HCT116 (cell line): ENCODE data around the gene CABP2. TPM values are rescaled to one million over a fixed set of nuclear protein-coding genes. Genes with fewer than 3 reads are reported as not detected.

Source experiments
- ATAC-seq: fragments of 200-7000 bp; cut with Tn5 transposase; 2 replicates; pipeline ENCODE4 v1.9.1; 2020; ENCODE audit warnings: mild to moderate bottlenecking, moderate library complexity
- BruUV-seq: library from RNA; stranded (reverse); fragments of 400-500 nt; replicated peaks from 2 replicates; lab custom pipeline; 2021; lab: Mats Ljungman, UMichigan
- CTCF ChIA-PET: fragments of 300-600 bp; sonication (Branson Sonifier 250); formaldehyde crosslinking; loops from one replicate; lab custom pipeline; 2021; ENCODE audit warnings: antibody characterized with exemption; lab: Charles Lee
- POLR2A ChIA-PET: fragments of 300-600, 350-600 bp; sonication (Branson Sonifier 250); formaldehyde crosslinking; loops from one replicate; lab custom pipeline; 2021; ENCODE audit warnings: antibody characterized with exemption; lab: Charles Lee
- RAD21 ChIA-PET, 2 experiments: fragments of 300-600 bp; sonication (Branson Sonifier 250); formaldehyde crosslinking; loops; one replicate each; lab custom pipeline; 2023; ENCODE audit warnings: low total read pairs in 2 of 2; ENCODE audit not compliant: uncharacterized antibody in 2 of 2, unreplicated experiment in 2 of 2, low non-redundant PET in 1 of 2; lab: Charles Lee
- DNase-seq: peaks from one replicate; pipeline ENCODE4 v3.0.0-alpha.2; 2010; ENCODE audit warnings: low read depth, low spot score
- H2AFZ ChIP-seq: fragments of 200-600 bp; shearing (Covaris generic), sonication (generic); 2 replicates; pipeline ENCODE4 v1.6.1; 2017; ENCODE audit warnings: low read depth, mixed run types, mixed read lengths, antibody characterized with exemption, low read length; ENCODE audit not compliant: poor library complexity, severe bottlenecking
- H3K27ac ChIP-seq: 2 replicates; pipeline ENCODE4 v1.5.1; 2012; ENCODE audit warnings: low read depth, low read length
- H3K27me3 ChIP-seq: fragments of 200-600 bp; sonication (generic); 2 replicates; pipeline ENCODE4 v1.6.1; 2016; ENCODE audit warnings: mixed run types, low read length, mixed read lengths; ENCODE audit not compliant: insufficient read depth
- H3K36me3 ChIP-seq, 2 experiments: fragments of 200-500 bp in 1 of 2; fragments of 200-600 bp in 1 of 2; sonication (Bioruptor generic) in 1 of 2; sonication (generic) in 1 of 2; 2 replicates each; pipeline versions ENCODE4 v1.5.1 to v1.6.1; 2014 to 2016; ENCODE audit warnings: low read length in 2 of 2, inconsistent platforms in 1 of 2, mixed read lengths in 1 of 2, mixed run types in 1 of 2; ENCODE audit not compliant: insufficient read depth in 2 of 2, control insufficient read depth in 1 of 2
- H3K4me1 ChIP-seq, 2 experiments: fragments of 200-600 bp in 1 of 2; sonication (generic) in 1 of 2; 2 replicates each; pipeline versions ENCODE4 v1.5.1 to v1.6.1; 2012 to 2017; ENCODE audit warnings: low read length in 2 of 2, inconsistent platforms in 1 of 2, mild to moderate bottlenecking in 1 of 2, mixed read lengths in 1 of 2, mixed run types in 1 of 2, moderate library complexity in 1 of 2; ENCODE audit not compliant: insufficient read depth in 2 of 2, control insufficient read depth in 1 of 2
- H3K4me2 ChIP-seq: fragments of 200-600 bp; sonication (generic); 2 replicates; pipeline ENCODE4 v1.6.1; 2017; ENCODE audit warnings: mixed run types, low read length, mixed read lengths
- H3K4me3 ChIP-seq, 2 experiments: fragments of 200-600 bp in 1 of 2; sonication (generic) in 1 of 2; replicated peaks in 1 of 2; 2 replicates each; pipeline ENCODE4 v1.5.1; 2011 to 2016; ENCODE audit warnings: low read length in 2 of 2, control low read depth in 1 of 2, low read depth in 1 of 2, mild to moderate bottlenecking in 1 of 2, mixed read lengths in 1 of 2, mixed run types in 1 of 2
- H3K79me2 ChIP-seq: fragments of 200-600 bp; sonication (generic); 2 replicates; pipeline ENCODE4 v1.6.1; 2017; ENCODE audit warnings: mild to moderate bottlenecking, mixed run types, low read length, moderate library complexity, mixed read lengths; ENCODE audit not compliant: insufficient read depth
- H3K9ac ChIP-seq: fragments of 200-600 bp; sonication (generic); 2 replicates; pipeline ENCODE4 v1.6.1; 2016; ENCODE audit warnings: low read length, mixed read lengths
- H3K9me2 ChIP-seq: fragments of 200-600 bp; sonication (generic), shearing (Covaris generic); 2 replicates; pipeline ENCODE4 v1.6.1; 2017; ENCODE audit warnings: mixed run types, mild to moderate bottlenecking, moderate library complexity; ENCODE audit not compliant: insufficient read depth
- H3K9me3 ChIP-seq, 2 experiments: fragments of 200-500 bp in 1 of 2; fragments of 200-600 bp in 1 of 2; sonication (Bioruptor generic) in 1 of 2; sonication (generic) in 1 of 2; 2 replicates each; pipeline ENCODE4 v1.6.1; 2014 to 2017; ENCODE audit warnings: low read length in 2 of 2, mixed read lengths in 2 of 2, inconsistent platforms in 1 of 2, low read depth in 1 of 2, mild to moderate bottlenecking in 1 of 2, mixed run types in 1 of 2, moderate library complexity in 1 of 2; ENCODE audit not compliant: control insufficient read depth in 1 of 2, insufficient read depth in 1 of 2
- H4K20me1 ChIP-seq: fragments of 200-600 bp; sonication (generic), shearing (Covaris generic); 2 replicates; pipeline ENCODE4 v1.6.1; 2017; ENCODE audit warnings: mixed run types, mild to moderate bottlenecking, moderate library complexity; ENCODE audit not compliant: insufficient read depth
- CEBPB ChIP-seq: IDR thresholded peaks from 2 replicates; pipeline ENCODE4 v1.6.1; 2012; ENCODE audit warnings: low read depth
- EGR1 ChIP-seq: IDR thresholded peaks from 2 replicates; pipeline ENCODE4 v1.6.1; 2012; ENCODE audit warnings: low read depth
- ELF1 ChIP-seq: IDR thresholded peaks from 2 replicates; pipeline ENCODE4 v1.6.1; 2012; ENCODE audit warnings: low read depth, borderline replicate concordance
- EZH2phosphoT487 ChIP-seq: fragments of 200-600 bp; IDR thresholded peaks from 2 replicates; pipeline ENCODE4 v1.6.1; 2018; ENCODE audit warnings: antibody characterized with exemption, borderline replicate concordance
- FOSL1 ChIP-seq: IDR thresholded peaks from 2 replicates; pipeline ENCODE4 v1.6.1; 2012; ENCODE audit warnings: low read depth
- JUND ChIP-seq: IDR thresholded peaks from 2 replicates; pipeline ENCODE4 v1.6.1; 2012
- POLR2AphosphoS5 ChIP-seq: IDR thresholded peaks from 2 replicates; pipeline ENCODE4 v1.6.1; 2011; ENCODE audit warnings: mild to moderate bottlenecking, low read depth, low read length, moderate library complexity
- RAD21 ChIP-seq: IDR thresholded peaks from 2 replicates; pipeline ENCODE4 v1.6.1; 2012; ENCODE audit warnings: low read depth, mild to moderate bottlenecking
- SIN3A ChIP-seq: IDR thresholded peaks from 2 replicates; pipeline ENCODE4 v1.6.1; 2012; ENCODE audit warnings: low read depth
- SP1 ChIP-seq: IDR thresholded peaks from 2 replicates; pipeline ENCODE4 v1.6.1; 2012; ENCODE audit warnings: low read depth
- SRF ChIP-seq: IDR thresholded peaks from 2 replicates; pipeline ENCODE4 v1.6.1; 2012; ENCODE audit warnings: low read depth
- YY1 ChIP-seq: IDR thresholded peaks from 2 replicates; pipeline ENCODE4 v1.6.1; 2011; ENCODE audit warnings: low read length, low read depth, moderate library complexity, mild to moderate bottlenecking; ENCODE audit not compliant: insufficient replicate concordance; ENCODE audit errors: extremely low read depth
- ZFX ChIP-seq: fragments of 450-650 bp; IDR thresholded peaks from 2 replicates; pipeline ENCODE4 v1.6.1; 2017
- intact Hi-C: fragments of 100-400 bp; cut with micrococcal nuclease; formaldehyde crosslinking; loops from 2 replicates; pipeline ENCODE4 v1.10.0; 2022
- total RNA-seq: library from RNA; stranded (reverse); gene quantifications from one replicate; pipeline ENCODE4 v1.2.1, GENCODE V29; 2021; ENCODE audit not compliant: unreplicated experiment
- TF ChIP-seq, protein P1 (sequence below): IDR thresholded peaks from 2 replicates; pipeline ENCODE4 v1.6.1; 2012
- TF ChIP-seq, protein P2 (sequence below): IDR thresholded peaks from 2 replicates; pipeline ENCODE4 v1.6.1; 2012
- TF ChIP-seq, protein P3 (sequence below): IDR thresholded peaks from 2 replicates; pipeline ENCODE4 v1.6.1; 2011; ENCODE audit warnings: mild to moderate bottlenecking, low read length, moderate library complexity; ENCODE audit not compliant: insufficient replicate concordance; ENCODE audit errors: extremely low read depth
- TF ChIP-seq, protein P4 (sequence below), 3 experiments: fragments of 200-600 bp in 1 of 3; sonication (generic) in 1 of 3; IDR thresholded peaks in 2 of 3; conservative IDR thresholded peaks in 1 of 3; 2 replicates each; pipeline ENCODE4 v1.5.1; 2012 to 2017; ENCODE audit warnings: low read depth in 2 of 3, low read length in 2 of 3, antibody characterized with exemption in 1 of 3, borderline replicate concordance in 1 of 3, control low read depth in 1 of 3, mild to moderate bottlenecking in 1 of 3, mixed read lengths in 1 of 3, mixed run types in 1 of 3, moderate library complexity in 1 of 3; ENCODE audit not compliant: insufficient read depth in 1 of 3

The CABP2 gene
- total RNA-seq, 1 experiment from 2014 or later = not detected

DNA sequence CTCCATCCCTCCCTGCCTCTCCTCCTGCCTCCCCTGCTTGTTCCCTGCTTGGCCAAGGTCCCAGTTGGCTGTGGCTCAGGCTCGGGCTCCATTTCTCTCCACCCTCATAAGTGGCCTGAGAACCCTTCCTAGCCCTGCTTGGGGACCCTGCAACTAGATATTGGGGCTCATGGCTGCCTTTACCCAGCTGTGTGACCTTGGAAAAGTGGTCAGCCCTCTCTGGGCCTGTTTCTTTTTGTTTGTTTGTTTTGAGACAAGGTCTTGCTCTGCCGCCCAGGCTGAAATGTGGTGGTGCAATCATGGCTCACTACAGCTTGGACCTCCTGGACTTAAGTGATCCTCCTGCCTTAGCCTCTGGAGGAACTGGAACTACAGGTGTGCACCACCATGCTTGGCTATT lies 20.3 kb upstream of the CABP2 start:
- ATAC-seq = no peak
- CTCF ChIA-PET = no interaction called here
- H3K4me3 ChIP-seq = no peak overlapping the region

DNA sequence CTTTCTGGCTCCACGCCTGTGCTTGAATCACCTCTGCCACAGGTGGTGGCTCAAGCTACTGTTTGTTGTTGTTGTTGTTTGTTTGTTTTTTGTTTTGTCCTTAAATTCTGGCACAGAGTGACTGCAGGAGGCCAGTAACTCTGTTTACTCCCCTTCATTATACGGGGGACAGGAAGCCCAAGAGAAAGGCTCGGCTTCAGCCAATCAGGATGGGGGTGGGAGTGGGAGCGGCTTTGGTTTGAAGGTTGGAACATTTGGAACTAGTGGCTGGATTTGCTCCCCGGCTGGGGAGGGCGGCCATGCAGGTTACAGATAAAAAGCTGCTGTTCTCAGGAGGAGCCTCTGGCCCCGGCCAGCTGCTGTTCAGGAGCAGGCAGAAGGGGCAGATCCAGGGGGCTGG lies 19.7 kb upstream of the CABP2 start:
- ChIA-PET RAD21 (no interaction called here), CTCF (no interaction called here), POLR2A (no interaction called here)
- no peak overlapping the region for H3K9ac ChIP-seq
- H3K4me1 ChIP-seq = no peaks in the 10 kb centered on the region
- no peak overlapping the region for H3K4me3 ChIP-seq
- H3K4me2 ChIP-seq = no peak overlapping the region
- H3K79me2 ChIP-seq = no peaks in the 10 kb centered on the region
- no peak overlapping the region for H3K27ac ChIP-seq
- DNase-seq (no peak), ATAC-seq (no peak)
- no peaks in the 10 kb centered on the region for H3K9me3 ChIP-seq
- no peak overlapping the region for H2AFZ ChIP-seq
- TF ChIP-seq SIN3A = no peak
- TF ChIP-seq, protein P1, sequence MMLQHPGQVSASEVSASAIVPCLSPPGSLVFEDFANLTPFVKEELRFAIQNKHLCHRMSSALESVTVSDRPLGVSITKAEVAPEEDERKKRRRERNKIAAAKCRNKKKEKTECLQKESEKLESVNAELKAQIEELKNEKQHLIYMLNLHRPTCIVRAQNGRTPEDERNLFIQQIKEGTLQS = no peak
- TF ChIP-seq POLR2AphosphoS5 = no peak
- no peak for TF ChIP-seq ZFX
- TF ChIP-seq EZH2phosphoT487 = no peak
- no peak for TF ChIP-seq FOSL1
- TF ChIP-seq SRF = no peak
- TF ChIP-seq CEBPB = no peak
- TF ChIP-seq JUND = no peak
- TF ChIP-seq, protein P2, sequence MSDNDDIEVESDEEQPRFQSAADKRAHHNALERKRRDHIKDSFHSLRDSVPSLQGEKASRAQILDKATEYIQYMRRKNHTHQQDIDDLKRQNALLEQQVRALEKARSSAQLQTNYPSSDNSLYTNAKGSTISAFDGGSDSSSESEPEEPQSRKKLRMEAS = no peak
- no peak for TF ChIP-seq RAD21
- TF ChIP-seq, protein P3, sequence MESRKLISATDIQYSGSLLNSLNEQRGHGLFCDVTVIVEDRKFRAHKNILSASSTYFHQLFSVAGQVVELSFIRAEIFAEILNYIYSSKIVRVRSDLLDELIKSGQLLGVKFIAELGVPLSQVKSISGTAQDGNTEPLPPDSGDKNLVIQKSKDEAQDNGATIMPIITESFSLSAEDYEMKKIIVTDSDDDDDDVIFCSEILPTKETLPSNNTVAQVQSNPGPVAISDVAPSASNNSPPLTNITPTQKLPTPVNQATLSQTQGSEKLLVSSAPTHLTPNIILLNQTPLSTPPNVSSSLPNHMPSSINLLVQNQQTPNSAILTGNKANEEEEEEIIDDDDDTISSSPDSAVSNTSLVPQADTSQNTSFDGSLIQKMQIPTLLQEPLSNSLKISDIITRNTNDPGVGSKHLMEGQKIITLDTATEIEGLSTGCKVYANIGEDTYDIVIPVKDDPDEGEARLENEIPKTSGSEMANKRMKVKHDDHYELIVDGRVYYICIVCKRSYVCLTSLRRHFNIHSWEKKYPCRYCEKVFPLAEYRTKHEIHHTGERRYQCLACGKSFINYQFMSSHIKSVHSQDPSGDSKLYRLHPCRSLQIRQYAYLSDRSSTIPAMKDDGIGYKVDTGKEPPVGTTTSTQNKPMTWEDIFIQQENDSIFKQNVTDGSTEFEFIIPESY = no peak
- no peak for TF ChIP-seq ELF1
- TF ChIP-seq EGR1 = no peak
- TF ChIP-seq YY1 = no peak
- no TSS peak for BruUV-seq
- no peaks in the 10 kb centered on the region for H3K9me2 ChIP-seq
- H3K27me3 ChIP-seq = no peaks in the 10 kb centered on the region
- H4K20me1 ChIP-seq = no peaks in the 10 kb centered on the region
- intact Hi-C loops = no loop called here
- H3K36me3 ChIP-seq = no peaks in the 10 kb centered on the region

More for the DNA sequence above, 20.3 kb upstream of the CABP2 start:
- Histone ChIP-seq H3K36me3 (no peaks in the 10 kb centered on the region), H3K9ac (no peak overlapping the region), H3K4me1 (no peaks in the 10 kb centered on the region), H3K9me2 (no peaks in the 10 kb centered on the region), H3K27ac (no peak overlapping the region), H3K27me3 (no peaks in the 10 kb centered on the region), H3K79me2 (no peaks in the 10 kb centered on the region), H3K9me3 (no peaks in the 10 kb centered on the region), H4K20me1 (no peaks in the 10 kb centered on the region), H3K4me2 (no peak overlapping the region), H2AFZ (no peak overlapping the region)
- BruUV-seq = no TSS peak
- ChIA-PET POLR2A (no interaction called here), RAD21 (no interaction called here)
- DNase-seq = no peak
- TF ChIP-seq CEBPB = no peak
- TF ChIP-seq EZH2phosphoT487 = no peak
- TF ChIP-seq, protein P4, sequence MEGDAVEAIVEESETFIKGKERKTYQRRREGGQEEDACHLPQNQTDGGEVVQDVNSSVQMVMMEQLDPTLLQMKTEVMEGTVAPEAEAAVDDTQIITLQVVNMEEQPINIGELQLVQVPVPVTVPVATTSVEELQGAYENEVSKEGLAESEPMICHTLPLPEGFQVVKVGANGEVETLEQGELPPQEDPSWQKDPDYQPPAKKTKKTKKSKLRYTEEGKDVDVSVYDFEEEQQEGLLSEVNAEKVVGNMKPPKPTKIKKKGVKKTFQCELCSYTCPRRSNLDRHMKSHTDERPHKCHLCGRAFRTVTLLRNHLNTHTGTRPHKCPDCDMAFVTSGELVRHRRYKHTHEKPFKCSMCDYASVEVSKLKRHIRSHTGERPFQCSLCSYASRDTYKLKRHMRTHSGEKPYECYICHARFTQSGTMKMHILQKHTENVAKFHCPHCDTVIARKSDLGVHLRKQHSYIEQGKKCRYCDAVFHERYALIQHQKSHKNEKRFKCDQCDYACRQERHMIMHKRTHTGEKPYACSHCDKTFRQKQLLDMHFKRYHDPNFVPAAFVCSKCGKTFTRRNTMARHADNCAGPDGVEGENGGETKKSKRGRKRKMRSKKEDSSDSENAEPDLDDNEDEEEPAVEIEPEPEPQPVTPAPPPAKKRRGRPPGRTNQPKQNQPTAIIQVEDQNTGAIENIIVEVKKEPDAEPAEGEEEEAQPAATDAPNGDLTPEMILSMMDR (IDR thresholded peaks at IDR 0.05 in 2 of 3, conservative IDR thresholded peaks at IDR 0.05 in 1 of 3; ENCODE audit: borderline replicate concordance in 1 of 3, insufficient read depth in 1 of 3, low read depth in 2 of 3, low read length in 2 of 3) = no peak
- no peak for TF ChIP-seq SP1
- TF ChIP-seq YY1 = no peak
- TF ChIP-seq JUND = no peak
- intact Hi-C loops = no loop called here
